Measurements from ENCODE around the gene PPFIA1. TPM values are rescaled to one million over a fixed set of nuclear protein-coding genes. Genes with fewer than 3 reads are reported as not detected.
"Not testable (repeated sequence)": the region's sequence is repeated elsewhere in the genome, so short reads cannot be mapped to it uniquely, and the experiment has no call there.

The PPFIA1 gene
- polyA plus RNA-seq, 1 experiment, result 62.7 TPM

DNA sequence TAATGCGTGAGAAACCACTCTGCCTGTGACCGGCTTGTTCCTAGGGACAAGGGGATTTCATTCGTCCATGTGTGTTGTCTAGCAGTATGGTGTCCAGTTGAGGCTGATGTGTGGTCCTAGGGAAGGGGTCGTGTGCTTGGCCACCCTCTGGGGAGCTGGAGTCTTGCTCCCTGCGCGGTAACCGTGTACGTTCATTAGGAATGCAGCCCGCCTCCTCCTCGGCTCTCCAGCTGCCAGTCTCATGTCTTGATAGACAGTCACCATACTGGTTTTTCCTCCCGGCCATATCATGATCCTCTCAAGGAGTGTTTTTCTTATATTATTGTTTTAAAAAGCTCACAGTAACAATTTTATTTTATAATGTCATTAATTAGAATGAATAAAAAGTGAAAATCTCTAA, 133.8 kb downstream of the PPFIA1 start:
- no peak for TF ChIP-seq CTCF (IDR thresholded peaks at IDR 0.05; ENCODE audit: insufficient read depth, low read depth, low read length)
- POLR2A ChIA-PET, result no interaction called here
- H3K4me3 ChIP-seq (ENCODE audit: low read depth, low read length), result no peak overlapping the region
- peaks cover 19% of the 10 kb centered on the region for H3K36me3 ChIP-seq (ENCODE audit: control insufficient read depth, insufficient read depth, low read length)
- H3K27me3 ChIP-seq (ENCODE audit: control insufficient read depth, insufficient read depth, low read length), result no peaks in the 10 kb centered on the region
- DNase-seq (ENCODE audit: low read depth), result no peak
- CTCF ChIA-PET, result interaction anchor here (1.9 kb wide), 1 partner anchor 12 kb away, joined by 4 read pairs; no protein-coding TSS in a partner anchor

DNA sequence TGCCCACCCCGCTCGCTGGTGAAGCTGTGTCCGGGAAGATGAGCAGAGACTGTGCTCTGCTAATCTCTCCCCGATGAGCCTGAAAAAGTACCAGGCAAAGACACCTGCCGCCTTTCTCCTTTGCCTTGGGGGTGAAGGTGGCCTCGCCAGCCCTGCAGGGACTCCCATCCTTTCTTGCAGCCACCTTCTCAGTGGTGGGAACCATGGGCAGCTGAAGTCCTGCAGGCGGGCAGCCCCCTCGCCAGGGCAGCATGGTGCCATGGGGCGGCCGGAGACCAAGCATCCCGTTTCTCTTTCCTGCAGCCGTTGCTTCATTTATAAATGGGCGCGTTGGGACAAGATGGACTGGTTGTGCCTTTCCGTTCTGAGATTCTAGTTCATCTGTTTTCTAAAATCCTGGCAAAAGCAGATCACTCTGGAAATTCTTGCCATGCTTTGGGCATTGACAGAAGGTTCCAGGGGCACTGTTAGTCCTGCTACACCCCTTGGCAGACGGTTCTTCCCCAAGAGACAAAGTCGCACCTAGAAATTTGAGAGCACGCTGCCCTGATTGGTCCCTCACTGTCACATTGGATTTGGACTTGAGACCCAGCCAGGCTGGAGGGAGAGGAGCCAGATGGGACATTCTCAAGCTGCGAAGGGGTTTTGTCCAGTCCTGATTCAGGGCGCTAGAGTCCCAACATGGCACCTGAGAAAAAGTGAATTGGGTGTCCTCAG, 135.3 kb downstream of the PPFIA1 start:
- Histone ChIP-seq H3K4me3 (ENCODE audit: low read depth, low read length) (no peak overlapping the region), H3K27me3 (ENCODE audit: control insufficient read depth, insufficient read depth, low read length) (no peaks in the 10 kb centered on the region), H3K36me3 (ENCODE audit: control insufficient read depth, insufficient read depth, low read length) (peaks cover 32% of the 10 kb centered on the region)
- ChIA-PET CTCF (interaction anchor here (1.4 kb wide), 1 partner anchor 9 kb away, joined by 4 read pairs; no protein-coding TSS in a partner anchor), POLR2A (no interaction called here)
- DNase-seq (ENCODE audit: low read depth), result no peak
- no peak for TF ChIP-seq CTCF (IDR thresholded peaks at IDR 0.05; ENCODE audit: insufficient read depth, low read depth, low read length)

GRCh38 chr11:70407121-70407520, 136.6 kb downstream of the PPFIA1 start:
- no peak for DNase-seq (ENCODE audit: low read depth)
- peaks cover 42% of the 10 kb centered on the region for H3K36me3 ChIP-seq (ENCODE audit: control insufficient read depth, insufficient read depth, low read length)
- no peaks in the 10 kb centered on the region for H3K27me3 ChIP-seq (ENCODE audit: control insufficient read depth, insufficient read depth, low read length)
- ChIA-PET CTCF (interaction anchor here (1.4 kb wide), 1 partner anchor 8 kb away, joined by 4 read pairs; no protein-coding TSS in a partner anchor), POLR2A (no interaction called here)
- H3K4me3 ChIP-seq (ENCODE audit: low read depth, low read length), result no peak overlapping the region
- no peak for TF ChIP-seq CTCF (IDR thresholded peaks at IDR 0.05; ENCODE audit: insufficient read depth, low read depth, low read length)

GRCh38 chr11:70407814-70408213, 137.3 kb downstream of the PPFIA1 start:
- no peak for TF ChIP-seq CTCF (IDR thresholded peaks at IDR 0.05; ENCODE audit: insufficient read depth, low read depth, low read length)
- ChIA-PET CTCF (interaction anchor here (0.6 kb wide), 1 partner anchor 50 kb away, joined by 3 read pairs; no protein-coding TSS in a partner anchor), POLR2A (no interaction called here)
- DNase-seq (ENCODE audit: low read depth), result no peak
- Histone ChIP-seq H3K27me3 (ENCODE audit: control insufficient read depth, insufficient read depth, low read length) (no peaks in the 10 kb centered on the region), H3K4me3 (ENCODE audit: low read depth, low read length) (no peak overlapping the region), H3K36me3 (ENCODE audit: control insufficient read depth, insufficient read depth, low read length) (peaks cover 46% of the 10 kb centered on the region)

- H3K27me3 ChIP-seq (ENCODE audit: control insufficient read depth, insufficient read depth, low read length); CTCF ChIA-PET; DNase-seq (ENCODE audit: low read depth); H3K4me3 ChIP-seq (ENCODE audit: low read depth, low read length); POLR2A ChIA-PET: not testable (repeated sequence)
- peaks cover 51% of the 10 kb centered on the region for H3K36me3 ChIP-seq (ENCODE audit: control insufficient read depth, insufficient read depth, low read length)
These were observed 137.8 kb downstream of the PPFIA1 start for GRCh38 chr11:70408326-70408725.

GRCh38 chr11:70409437-70409836, 138.9 kb downstream of the PPFIA1 start:
- no peak for TF ChIP-seq CTCF (IDR thresholded peaks at IDR 0.05; ENCODE audit: insufficient read depth, low read depth, low read length)
- no peak overlapping the region for H3K4me3 ChIP-seq (ENCODE audit: low read depth, low read length)
- H3K36me3 ChIP-seq (ENCODE audit: control insufficient read depth, insufficient read depth, low read length), result peaks cover 58% of the 10 kb centered on the region
- no peak for DNase-seq (ENCODE audit: low read depth)
- no peaks in the 10 kb centered on the region for H3K27me3 ChIP-seq (ENCODE audit: control insufficient read depth, insufficient read depth, low read length)
- ChIA-PET POLR2A (no interaction called here), CTCF (no interaction called here)
